DMS 273 (cell line): Measurements from ENCODE around the gene WDR19.
A peak's percentile ranks its signal among the peaks of the same experiment; 100 is the strongest.
"Not testable (repeated sequence)": the region's sequence is repeated elsewhere in the genome, so short reads cannot be mapped to it uniquely, and the experiment has no call there.

Experiments used
- DNase-seq: peaks from one replicate; lab custom pipeline; 2025; ENCODE audit not compliant: unreplicated experiment; lab: John Stamatoyannopoulos, UW

WDR19 gene

DNA sequence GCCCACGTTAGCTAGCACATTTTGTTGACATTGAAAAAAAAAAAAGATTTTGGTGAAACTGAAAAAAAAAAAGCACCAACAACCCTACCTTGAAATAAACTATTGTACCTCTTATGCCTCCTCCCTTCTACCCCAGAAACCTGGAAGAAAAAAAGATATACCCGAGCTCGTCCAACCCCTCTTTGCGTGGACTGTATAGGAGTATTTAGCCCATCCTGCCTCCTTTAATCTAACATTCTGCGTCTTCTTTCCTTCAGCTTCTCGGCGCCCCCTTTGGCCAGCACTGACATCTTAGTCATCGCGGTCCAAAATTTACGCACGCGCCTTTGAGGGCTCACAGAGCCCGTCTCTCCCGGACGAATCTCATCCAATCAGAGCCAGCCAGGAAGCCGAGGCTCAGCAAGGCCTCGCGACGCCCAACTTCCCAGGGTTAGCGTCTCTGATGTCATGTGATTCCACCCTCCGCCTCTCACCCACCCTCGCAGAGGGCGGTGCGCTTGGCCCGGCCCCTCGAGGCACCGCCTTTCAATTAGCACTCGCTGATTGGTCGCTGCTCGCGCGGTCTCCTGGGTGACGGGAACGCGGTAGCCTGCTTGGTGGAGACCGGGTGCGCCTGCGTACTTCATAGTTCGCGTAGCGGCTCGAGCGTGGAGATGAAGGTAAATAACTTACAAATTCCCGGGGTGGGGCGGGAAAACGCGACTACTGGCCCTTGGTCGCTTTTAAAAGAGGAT, at the start of gene WDR19:
Gene WDR19, plus strand, starts transcription at position 625 of the 734 bp plus-strand sequence. Its CDS starts 29 bp downstream, at position 654.
- DNase-seq: peak; percentile 99

- no peak for DNase-seq
Observed at GRCh38 chr4:39133623-39134022, 48.7 kb upstream of the WDR19 start.

DNA sequence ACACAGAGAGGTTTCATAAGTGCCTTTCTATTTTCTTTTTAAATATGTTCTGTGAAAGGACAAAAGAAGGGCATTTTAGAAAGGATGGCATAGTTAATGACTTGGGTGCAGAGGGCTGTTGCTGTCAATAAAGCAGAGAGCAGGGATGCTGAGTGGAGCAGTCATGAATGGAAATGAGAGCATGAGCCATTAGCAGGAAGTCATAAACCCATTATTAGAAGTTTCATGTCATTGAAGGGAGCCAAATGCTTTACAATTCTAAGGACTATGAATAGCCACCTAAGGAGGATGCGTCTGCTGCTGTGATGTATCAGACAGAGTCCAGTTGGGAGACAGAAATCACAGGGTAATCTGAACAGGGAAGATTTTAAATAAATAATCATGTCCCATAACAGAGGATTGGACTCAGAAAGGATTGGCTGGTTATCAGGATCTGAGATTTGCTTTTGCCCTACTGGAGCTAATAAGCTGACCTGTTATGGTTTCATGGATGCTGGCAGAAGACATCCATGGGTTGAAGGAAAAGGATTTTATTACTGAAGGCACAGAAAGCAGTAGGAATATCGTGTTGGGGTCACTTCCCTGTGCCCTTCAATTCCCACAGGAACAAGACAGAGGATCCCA, 47.5 kb upstream of the WDR19 start:
- DNase-seq: no peak

DNA sequence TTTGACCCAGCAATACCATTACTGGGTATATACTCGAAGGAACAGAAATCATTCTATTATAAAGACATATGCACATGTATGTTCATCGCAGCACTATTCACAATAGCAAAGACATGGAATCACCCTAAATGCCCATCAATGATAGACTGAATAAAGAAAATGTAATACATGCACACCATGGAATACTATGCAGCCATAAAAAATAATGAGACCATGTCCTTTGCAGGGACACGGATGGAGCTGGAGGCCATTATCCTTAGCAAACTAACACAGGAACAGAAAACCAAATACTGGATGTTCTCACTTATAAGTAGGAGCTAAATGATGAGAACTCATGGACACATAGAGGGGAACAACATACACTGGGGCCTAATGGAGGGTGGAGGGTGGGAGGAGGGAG, 44.1 kb upstream of the WDR19 start:
- not testable (repeated sequence) for DNase-seq

- no peak for DNase-seq
Observed at GRCh38 chr4:39146211-39146610, 36.1 kb upstream of the WDR19 start.

GRCh38 chr4:39154009-39154408, 28.3 kb upstream of the WDR19 start:
- DNase-seq: no peak

- DNase-seq: no peak
Observed at GRCh38 chr4:39157520-39157919, 24.8 kb upstream of the WDR19 start.

DNA sequence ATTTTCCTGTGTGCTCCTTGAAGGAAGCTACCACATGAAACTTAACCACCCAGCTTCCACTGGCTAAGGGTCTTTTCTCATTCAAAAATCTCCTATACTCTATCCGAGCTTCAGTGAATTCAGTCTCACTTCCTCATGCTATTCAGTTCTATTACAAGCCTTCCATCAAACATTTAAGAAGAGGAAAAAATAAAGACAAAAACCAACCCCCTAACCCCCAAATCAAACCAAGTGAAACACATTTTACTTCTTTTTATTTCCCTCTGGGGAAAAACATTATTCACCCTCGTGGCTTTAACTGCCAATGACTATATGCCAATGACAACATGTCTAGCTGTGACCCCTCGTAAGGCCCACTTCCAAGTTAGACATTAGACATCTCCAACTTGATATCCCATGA, 16.2 kb upstream of the WDR19 start:
- no peak for DNase-seq

GRCh38 chr4:39166669-39167068, 15.7 kb upstream of the WDR19 start:
- DNase-seq: no peak

DNA sequence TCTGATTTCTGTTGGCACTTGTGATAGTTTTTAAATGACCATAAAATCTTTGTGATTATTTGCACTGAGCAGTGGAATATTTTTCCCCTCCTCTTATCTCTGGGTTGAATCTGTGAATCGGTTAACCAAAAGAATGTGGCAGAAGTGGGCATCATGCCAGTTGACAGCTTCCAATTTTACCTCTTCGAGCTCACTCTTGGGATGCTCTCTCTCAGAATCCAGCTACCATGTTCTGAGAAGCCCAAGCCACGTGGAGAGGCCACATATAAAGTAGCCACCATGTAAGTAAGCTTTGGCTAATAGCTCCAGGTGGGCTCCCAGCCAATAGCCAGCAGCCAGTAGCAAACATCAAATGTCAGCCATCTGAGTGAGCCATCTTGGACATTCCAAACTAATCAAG, 12.9 kb upstream of the WDR19 start:
- peak; percentile 7 for DNase-seq

DNA sequence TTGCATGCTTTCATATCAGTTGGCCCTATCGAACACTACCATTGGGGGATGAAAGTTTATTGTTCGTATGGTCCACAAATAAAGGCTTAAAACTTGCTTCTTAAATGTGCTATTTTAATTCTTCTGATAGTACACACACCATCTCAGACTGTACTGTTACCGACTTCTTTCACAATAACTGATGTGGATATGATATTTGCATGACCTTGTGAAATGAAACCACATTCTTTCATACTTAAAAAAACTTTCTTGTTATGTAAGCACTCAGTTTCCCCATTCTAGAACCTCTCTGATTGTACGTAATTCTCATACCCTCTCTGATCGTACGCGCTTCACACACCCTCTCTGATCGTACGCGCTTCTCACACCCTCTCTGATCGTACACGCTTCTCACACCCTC, 12.0 kb upstream of the WDR19 start:
- DNase-seq: no peak

- DNase-seq: no peak
Observed at GRCh38 chr4:39178706-39179105, 3.6 kb upstream of the WDR19 start.

DNA sequence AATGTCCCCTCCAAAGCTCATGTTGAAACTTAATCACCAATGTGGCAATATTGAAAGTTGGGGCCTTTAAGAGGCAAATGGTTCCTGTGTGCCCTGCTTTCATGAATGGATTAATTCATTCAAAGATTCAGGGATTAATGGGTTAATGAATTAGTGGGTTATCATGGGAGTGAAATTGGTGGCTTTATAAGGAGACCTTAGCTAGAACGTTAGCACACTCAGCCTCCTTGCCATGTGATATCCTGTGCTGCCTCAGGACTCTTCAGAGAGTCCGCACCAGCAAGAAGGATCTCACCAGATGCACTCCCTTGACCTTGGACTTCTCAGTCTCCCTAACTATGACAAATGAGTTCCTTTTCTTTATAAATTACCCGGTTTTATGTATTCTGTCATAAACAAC, 2.6 kb upstream of the WDR19 start:
- DNase-seq: no peak

DNA sequence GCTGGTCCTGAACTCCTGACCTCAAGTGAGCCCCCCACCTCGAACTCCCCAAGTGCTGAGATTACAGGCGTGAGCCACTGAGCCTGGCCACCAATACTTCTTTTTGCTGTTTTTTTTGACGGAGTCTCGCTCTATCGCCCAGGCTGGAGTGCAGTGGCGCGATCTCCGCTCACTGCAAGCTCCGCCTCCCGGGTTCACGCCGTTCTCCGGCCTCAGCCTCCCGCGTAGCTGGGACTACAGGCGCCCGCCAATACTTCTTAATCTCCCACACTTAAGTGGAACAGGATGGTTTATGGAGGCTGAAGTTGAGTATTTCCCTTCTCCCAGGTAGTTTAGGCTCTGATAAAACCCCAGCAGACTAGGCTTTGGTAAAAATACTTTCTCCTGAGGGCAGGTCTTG, 1.7 kb upstream of the WDR19 start:
- DNase-seq: not testable (repeated sequence)

DNA sequence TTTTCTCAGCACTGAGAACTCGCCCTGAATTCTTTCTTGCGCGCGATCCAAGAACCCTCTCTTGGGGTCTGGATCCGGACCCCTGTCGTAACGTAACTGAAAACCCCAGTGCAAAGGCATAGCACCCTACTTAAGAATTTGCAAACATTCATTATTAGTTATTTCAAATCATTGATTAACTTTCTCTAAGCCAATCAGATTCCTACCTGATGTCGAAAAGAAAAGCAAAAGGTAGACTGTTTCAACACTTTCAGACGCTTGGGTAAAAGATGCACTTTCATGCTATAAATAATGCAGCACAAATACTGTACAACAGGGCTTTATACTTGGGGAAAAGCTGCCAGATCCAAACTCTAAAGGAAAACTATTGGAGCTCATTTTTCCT, 817 bp upstream of the WDR19 start:
- peak; percentile 13 for DNase-seq

DNA sequence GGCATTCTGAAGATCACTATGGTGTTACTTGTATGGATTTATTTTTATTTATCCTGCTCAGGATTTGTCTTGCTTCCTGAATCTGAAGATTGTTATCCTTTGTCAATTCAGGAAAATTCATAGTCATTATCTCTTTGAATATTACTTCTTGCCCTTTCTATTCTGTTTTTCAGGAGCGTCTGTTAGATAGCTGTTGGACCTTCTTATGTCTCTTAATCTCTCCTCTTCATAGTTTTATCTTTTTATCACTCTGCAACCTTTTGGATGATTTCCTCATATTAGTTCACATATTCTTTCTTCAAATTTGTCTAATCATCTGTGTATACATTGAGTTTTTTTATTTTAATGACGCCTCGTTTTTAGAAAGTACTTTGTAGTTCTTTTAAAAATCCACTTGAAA, 19.6 kb downstream of the WDR19 start:
- DNase-seq: no peak

DNA sequence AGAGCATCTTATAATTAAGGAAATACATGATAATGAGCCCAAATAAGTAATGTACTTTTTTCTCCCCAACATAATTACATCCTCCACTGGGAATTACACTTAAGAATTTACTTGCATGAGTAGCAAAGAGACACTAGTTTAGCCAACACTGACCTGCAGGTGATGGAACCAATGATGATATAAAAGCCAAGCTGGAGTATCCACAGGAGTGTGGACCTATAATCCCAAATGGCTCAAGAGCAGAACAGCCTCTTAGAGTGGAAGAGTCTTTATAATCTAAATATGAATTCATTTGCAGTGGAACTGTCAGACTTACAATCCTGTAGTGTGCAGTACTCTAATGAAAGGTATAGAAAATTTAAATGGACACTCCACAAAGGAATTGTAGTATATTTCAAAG, 22.2 kb downstream of the WDR19 start:
- DNase-seq: no peak

DNA sequence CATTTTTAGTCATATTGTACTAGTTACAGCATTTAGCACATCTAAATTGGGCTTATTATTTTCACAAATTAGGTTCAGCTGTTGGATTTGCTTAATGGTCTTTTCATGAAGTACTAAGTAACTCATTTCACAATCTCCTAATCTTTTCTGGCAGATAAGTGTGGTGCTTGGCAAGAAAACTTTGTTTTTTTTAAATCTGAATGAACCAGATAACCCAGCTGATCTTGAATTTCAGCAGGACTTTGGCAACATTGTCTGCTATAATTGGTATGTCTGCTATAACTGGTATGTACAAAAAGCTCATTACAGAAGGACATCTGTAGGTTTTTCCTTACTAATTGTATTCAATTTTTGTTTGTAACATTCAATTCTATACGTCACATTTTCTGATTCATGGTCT, 22.7 kb downstream of the WDR19 start:
- DNase-seq: no peak

- DNase-seq: no peak
Observed at GRCh38 chr4:39205476-39205875, 23.1 kb downstream of the WDR19 start.

DNA sequence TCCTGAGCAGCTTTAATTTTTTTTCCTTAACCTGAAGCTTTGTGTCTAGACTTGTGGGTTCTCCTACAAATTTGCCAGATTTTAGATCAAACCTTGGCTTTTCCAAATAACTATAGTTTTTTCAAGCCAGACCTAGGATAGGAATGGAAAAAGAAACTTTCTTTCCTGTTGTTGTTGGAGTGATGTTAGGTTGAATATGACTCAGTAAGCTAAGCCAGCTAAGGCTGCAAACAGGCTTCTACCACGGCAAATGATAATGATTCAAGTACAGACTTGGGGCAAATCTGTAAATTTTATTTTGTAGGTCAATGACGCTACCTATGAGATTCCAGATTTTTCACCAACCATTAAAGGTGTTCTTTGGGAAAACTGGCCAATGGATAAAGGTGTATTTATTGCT, 45.6 kb downstream of the WDR19 start:
- no peak for DNase-seq

GRCh38 chr4:39228377-39228776, 46.0 kb downstream of the WDR19 start:
- DNase-seq: no peak

DNA sequence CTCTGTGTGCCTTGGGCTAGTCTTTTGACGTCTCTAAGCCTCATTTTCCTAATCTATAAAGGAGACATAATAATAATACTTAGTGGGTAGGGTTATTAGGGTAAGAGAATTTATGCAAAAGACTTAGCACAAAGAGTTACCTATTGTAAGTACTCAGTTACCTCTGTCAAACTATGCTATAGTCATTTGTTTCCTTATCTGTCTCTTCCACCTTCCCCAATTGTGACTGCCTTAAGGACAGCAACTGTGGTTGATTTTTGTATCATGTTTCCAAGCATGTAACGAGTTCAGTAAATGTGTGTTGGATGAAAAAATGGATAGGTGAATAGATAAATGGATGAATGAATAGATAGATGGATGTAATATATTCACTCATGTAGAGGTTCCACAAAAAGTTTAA, 48.1 kb downstream of the WDR19 start:
- DNase-seq: no peak

- no peak for DNase-seq
Observed at GRCh38 chr4:39231660-39232059, 49.3 kb downstream of the WDR19 start.
